HepG2 (cell line): ENCODE data around the gene FGF21. TPM values are rescaled to one million over a fixed set of nuclear protein-coding genes. Genes with fewer than 3 reads are reported as not detected.

Experiments used
- AHDC1 ChIP-seq: sonication (generic); formaldehyde crosslinking; IDR thresholded peaks from 2 replicates; pipeline ENCODE4 v1.5.1; 2020; ENCODE audit warnings: mild to moderate bottlenecking, missing genetic modification reagents, borderline replicate concordance
- ATF1 ChIP-seq: IDR thresholded peaks from 2 replicates; pipeline ENCODE4 v1.6.1; 2016; ENCODE audit warnings: mild to moderate bottlenecking, control low read depth
- FIP1L1 ChIP-seq: fragments of 200-400 bp; formaldehyde crosslinking; IDR thresholded peaks from 2 replicates; pipeline ENCODE4 v1.6.1; 2018; ENCODE audit warnings: low read depth, mild to moderate bottlenecking, low read length, moderate library complexity, borderline replicate concordance; ENCODE audit not compliant: insufficient read depth
- HOXA3 ChIP-seq: sonication (generic); formaldehyde crosslinking; IDR thresholded peaks from 2 replicates; pipeline ENCODE4 v1.5.0; 2020; ENCODE audit warnings: missing genetic modification reagents
- MYC ChIP-seq: sonication (generic); formaldehyde crosslinking; IDR thresholded peaks from 2 replicates; pipeline ENCODE4 v1.9.0; 2021; ENCODE audit warnings: missing genetic modification reagents, borderline replicate concordance
- RBM39 ChIP-seq: fragments of 200-400 bp; formaldehyde crosslinking; IDR thresholded peaks from one replicate; pipeline ENCODE4 v1.6.1; 2018; ENCODE audit warnings: antibody characterized with exemption, mild to moderate bottlenecking, low read depth, low read length; ENCODE audit not compliant: poor library complexity, severe bottlenecking
- SRSF1 ChIP-seq: fragments of 200-400 bp; formaldehyde crosslinking; optimal IDR thresholded peaks from 2 replicates; pipeline ENCODE3; 2017; ENCODE audit warnings: mild to moderate bottlenecking, low read depth, low read length, moderate library complexity
- THRA ChIP-seq: sonication (generic); formaldehyde crosslinking; IDR thresholded peaks from 2 replicates; pipeline ENCODE4 v1.4.0; 2020; ENCODE audit warnings: missing genetic modification reagents, borderline replicate concordance
- TOE1 ChIP-seq: sonication (generic); formaldehyde crosslinking; IDR thresholded peaks from 2 replicates; pipeline ENCODE4 v1.4.0; 2020; ENCODE audit warnings: mild to moderate bottlenecking, missing genetic modification reagents
- TP53 ChIP-seq: sonication (generic); formaldehyde crosslinking; conservative IDR thresholded peaks from 2 replicates; pipeline ENCODE4 v1.4.0; 2020; ENCODE audit warnings: missing genetic modification reagents
- ZFP91 ChIP-seq: sonication (generic); formaldehyde crosslinking; IDR thresholded peaks from 2 replicates; pipeline ENCODE4 v1.9.0; 2022; ENCODE audit warnings: missing genetic modification reagents, mild to moderate bottlenecking, borderline replicate concordance
- ZNF230 ChIP-seq: sonication (generic); formaldehyde crosslinking; IDR thresholded peaks from 2 replicates; pipeline ENCODE4 v1.4.0; 2020; ENCODE audit warnings: mild to moderate bottlenecking, missing genetic modification reagents
- ZNF33B ChIP-seq: sonication (generic); formaldehyde crosslinking; IDR thresholded peaks from 2 replicates; pipeline ENCODE4 v1.5.1; 2020; ENCODE audit warnings: mild to moderate bottlenecking, missing genetic modification reagents
- ZNF350 ChIP-seq: sonication (generic); formaldehyde crosslinking; IDR thresholded peaks from 2 replicates; pipeline ENCODE4 v1.4.0; 2020; ENCODE audit warnings: mild to moderate bottlenecking, low read depth, missing genetic modification reagents, borderline replicate concordance
- polyA plus RNA-seq, 8 experiments: library from polyadenylated mRNA; depleted of rRNA in 3 of 8; stranded (reverse) in 7 of 8; unstranded in 1 of 8; fragments of >200 nt; fragmentation: Illumina TruSeq in 4 of 8; extraction: Trizol in 4 of 8; gene quantifications; 2 replicates each; pipeline versions ENCODE4 v1.2.1 to v1.2.3, GENCODE V29; 2011 to 2016; ENCODE audit warnings: low read depth in 4 of 8, missing spikeins in 1 of 8, mixed read lengths in 1 of 8; ENCODE audit not compliant: insufficient read depth in 1 of 8
- total RNA-seq, 5 experiments: library from RNA; depleted of rRNA; stranded (reverse); fragments of >200 nt; fragmentation: Illumina TruSeq; extraction: Trizol; gene quantifications; 2 replicates each; pipeline ENCODE4 v1.2.3, GENCODE V29; 2016; ENCODE audit warnings: low read depth in 1 of 5
- TF ChIP-seq, protein P1 (sequence below): sonication (generic); formaldehyde crosslinking; IDR thresholded peaks from 2 replicates; pipeline ENCODE4 v1.4.0; 2020; ENCODE audit warnings: mild to moderate bottlenecking, low read depth, missing genetic modification reagents
- TF ChIP-seq, protein P2 (sequence below): IDR thresholded peaks from 2 replicates; pipeline ENCODE4 v1.6.1; 2016; ENCODE audit warnings: mild to moderate bottlenecking, missing biosample characterization, missing genetic modification reagents

Gene FGF21
- total and polyA plus RNA-seq, 2 of the 13 experiments (the other 11 are each of a cell fraction or from before 2014, with no cell fraction given), result 0.17 TPM; not detected in 1

DNA sequence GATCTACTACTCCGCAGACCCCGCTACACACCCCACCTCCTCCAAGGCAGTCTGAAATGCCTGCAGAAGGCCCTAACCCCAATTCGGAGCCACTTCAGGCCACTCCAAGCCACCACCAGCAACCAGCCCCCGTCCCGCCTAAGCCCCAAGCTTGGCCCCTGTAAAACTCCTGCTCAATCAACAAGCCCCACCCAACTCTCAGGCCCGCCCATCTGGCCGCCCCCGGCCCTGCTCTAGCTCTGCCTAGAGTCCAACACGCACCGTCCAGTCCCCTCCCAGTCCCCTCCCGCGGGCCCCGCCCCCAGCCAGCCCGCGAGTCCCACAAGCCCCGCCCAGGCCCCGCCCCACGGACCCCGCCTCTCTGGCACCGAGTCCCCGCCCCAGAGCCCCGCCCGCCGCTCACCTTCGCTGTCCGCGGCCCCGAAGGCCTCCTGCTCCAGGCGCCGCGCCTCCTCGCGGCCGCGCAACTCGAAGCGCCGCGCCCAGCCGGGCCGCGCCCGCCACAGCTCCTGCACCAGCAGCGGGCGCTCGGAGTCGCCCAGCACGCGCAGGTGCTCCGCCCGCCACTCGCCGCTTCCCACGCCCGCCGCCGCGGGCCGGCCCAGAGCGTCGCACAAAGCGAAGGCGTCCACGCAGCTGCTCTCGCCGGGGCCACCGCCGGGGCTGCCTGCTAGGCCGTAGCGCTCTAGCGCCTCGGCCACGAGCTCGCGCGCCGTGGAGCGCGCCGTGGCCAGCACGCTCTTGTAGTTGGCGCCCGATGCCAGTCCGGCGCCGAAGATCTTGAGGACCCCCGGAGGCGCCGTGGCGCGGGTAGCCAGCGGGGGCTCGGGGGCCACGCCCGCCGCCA, 16.5 kb upstream of the FGF21 start (continued):
- peak; percentile 16; the same call in 1 of the 2 replicates for TF ChIP-seq AHDC1
- TF ChIP-seq ZNF350 (CRISPR knock-in tag), result no peak
- no peak for TF ChIP-seq ATF1 (CRISPR knock-in tag)
- no peak; the same call in 1 of the 2 replicates for TF ChIP-seq ZNF33B (CRISPR knock-in tag)
- no peak for TF ChIP-seq TOE1 (CRISPR knock-in tag)
- no peak for TF ChIP-seq SRSF1
- TF ChIP-seq, protein P1, sequence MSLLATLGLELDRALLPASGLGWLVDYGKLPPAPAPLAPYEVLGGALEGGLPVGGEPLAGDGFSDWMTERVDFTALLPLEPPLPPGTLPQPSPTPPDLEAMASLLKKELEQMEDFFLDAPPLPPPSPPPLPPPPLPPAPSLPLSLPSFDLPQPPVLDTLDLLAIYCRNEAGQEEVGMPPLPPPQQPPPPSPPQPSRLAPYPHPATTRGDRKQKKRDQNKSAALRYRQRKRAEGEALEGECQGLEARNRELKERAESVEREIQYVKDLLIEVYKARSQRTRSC (CRISPR knock-in tag), result no peak
- no peak for TF ChIP-seq RBM39
- TF ChIP-seq TP53, result no peak
- TF ChIP-seq FIP1L1, result no peak
- no peak; the same call in 1 of the 2 replicates for TF ChIP-seq MYC (CRISPR knock-in tag)
- TF ChIP-seq, protein P2, sequence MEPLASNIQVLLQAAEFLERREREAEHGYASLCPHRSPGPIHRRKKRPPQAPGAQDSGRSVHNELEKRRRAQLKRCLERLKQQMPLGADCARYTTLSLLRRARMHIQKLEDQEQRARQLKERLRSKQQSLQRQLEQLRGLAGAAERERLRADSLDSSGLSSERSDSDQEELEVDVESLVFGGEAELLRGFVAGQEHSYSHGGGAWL (CRISPR knock-in tag), result peak; percentile 46; the same call in 1 of the 2 replicates
- TF ChIP-seq THRA (CRISPR knock-in tag), result no peak
- peak; percentile 26; the same call in 1 of the 2 replicates for TF ChIP-seq ZFP91 (CRISPR knock-in tag)
- TF ChIP-seq ZNF230 (CRISPR knock-in tag), result no peak
- TF ChIP-seq HOXA3 (CRISPR knock-in tag), result peak; percentile 81
